Muscle layer of colon (tissue), 2 donors: ENCODE measurements around the gene NDUFA6.
"Not testable (repeated sequence)": the region's sequence is repeated elsewhere in the genome, so short reads cannot be mapped to it uniquely, and the experiment has no call there.

ENCODE experiments used
- H3K27ac ChIP-seq: one replicate; pipeline ENCODE4 v1.7.0; 2013; ENCODE audit warnings: low read depth, mild to moderate bottlenecking, low read length, moderate library complexity
- H3K27me3 ChIP-seq, 2 donors: one replicate each; pipeline ENCODE4 v1.7.0; 2013; ENCODE audit warnings: low read length in 2 of 2, mild to moderate bottlenecking in 2 of 2; ENCODE audit not compliant: insufficient read depth in 2 of 2, control insufficient read depth in 1 of 2
- H3K36me3 ChIP-seq: one replicate; pipeline ENCODE4 v1.7.0; 2013; ENCODE audit warnings: mild to moderate bottlenecking, low read length; ENCODE audit not compliant: insufficient read depth
- H3K4me1 ChIP-seq: one replicate; pipeline ENCODE4 v1.7.0; 2013; ENCODE audit warnings: mild to moderate bottlenecking, low read length; ENCODE audit not compliant: insufficient read depth
- H3K4me3 ChIP-seq, 2 donors: one replicate each; pipeline ENCODE4 v1.7.0; 2013; ENCODE audit warnings: low read length in 2 of 2, low read depth in 1 of 2, mild to moderate bottlenecking in 1 of 2, moderate library complexity in 1 of 2
- H3K9ac ChIP-seq: one replicate; pipeline ENCODE4 v1.7.0; 2013; ENCODE audit warnings: low read length
- H3K9me3 ChIP-seq: one replicate; pipeline ENCODE4 v1.7.0; 2013; ENCODE audit warnings: mild to moderate bottlenecking, low read length
- donor health status: abdominal sarcoma.
- donor health status: Adenocarcinoma of cecum.

Gene NDUFA6

GRCh38 chr22:42130182-42130581 lies 39.6 kb upstream of the NDUFA6 start:
- peaks cover 0 to 11% of the 10 kb centered on the region in 2 donors for H3K27me3 ChIP-seq
- not testable (repeated sequence) for H3K36me3 ChIP-seq, H3K9ac ChIP-seq, H3K4me1 ChIP-seq, H3K27ac ChIP-seq, H3K9me3 ChIP-seq, H3K4me3 ChIP-seq

- H3K4me1 ChIP-seq, H3K36me3 ChIP-seq, H3K9ac ChIP-seq, H3K9me3 ChIP-seq, H3K4me3 ChIP-seq, H3K27me3 ChIP-seq, H3K27ac ChIP-seq: not testable (repeated sequence)
Measured at GRCh38 chr22:42128776-42129694, 38.5 kb upstream of the NDUFA6 start.

- H3K36me3 ChIP-seq, H3K27me3 ChIP-seq, H3K4me1 ChIP-seq, H3K9ac ChIP-seq, H3K4me3 ChIP-seq, H3K9me3 ChIP-seq, H3K27ac ChIP-seq: not testable (repeated sequence)
Measured at GRCh38 chr22:42128007-42128406, 37.4 kb upstream of the NDUFA6 start.

- H3K4me1 ChIP-seq, result no peaks in the 10 kb centered on the region
- H3K27ac ChIP-seq, result no peak overlapping the region
- no peaks in the 10 kb centered on the region for H3K9me3 ChIP-seq
- no peak overlapping the region for H3K9ac ChIP-seq
- no peaks in the 10 kb centered on the region for H3K27me3 ChIP-seq
- no peaks in the 10 kb centered on the region for H3K36me3 ChIP-seq
- no peak overlapping the region for H3K4me3 ChIP-seq
Measured at GRCh38 chr22:42127606-42128005, 37.0 kb upstream of the NDUFA6 start.

- H3K4me3 ChIP-seq, H3K27me3 ChIP-seq, H3K9me3 ChIP-seq, H3K9ac ChIP-seq, H3K36me3 ChIP-seq, H3K4me1 ChIP-seq, H3K27ac ChIP-seq: not testable (repeated sequence)
Measured at GRCh38 chr22:42123529-42123928, 33.0 kb upstream of the NDUFA6 start.

GRCh38 chr22:42120231-42121021 lies 29.9 kb upstream of the NDUFA6 start:
- H3K9me3 ChIP-seq, H3K27ac ChIP-seq, H3K4me3 ChIP-seq, H3K27me3 ChIP-seq, H3K4me1 ChIP-seq, H3K36me3 ChIP-seq, H3K9ac ChIP-seq: not testable (repeated sequence)

- Histone ChIP-seq H3K9ac (no peak overlapping the region), H3K27me3 (no peaks in the 10 kb centered on the region), H3K9me3 (peaks cover 3% of the 10 kb centered on the region), H3K4me3 (no peak overlapping the region), H3K27ac (no peak overlapping the region), H3K36me3 (no peaks in the 10 kb centered on the region), H3K4me1 (no peaks in the 10 kb centered on the region)
Measured at GRCh38 chr22:42116848-42117424, 26.4 kb upstream of the NDUFA6 start.

GRCh38 chr22:42115420-42115830 lies 24.9 kb upstream of the NDUFA6 start:
- not testable (repeated sequence) for H3K9ac ChIP-seq, H3K36me3 ChIP-seq, H3K27ac ChIP-seq, H3K4me1 ChIP-seq, H3K9me3 ChIP-seq, H3K27me3 ChIP-seq, H3K4me3 ChIP-seq

- Histone ChIP-seq H3K9ac (no peak overlapping the region), H3K27ac (no peak overlapping the region), H3K9me3 (peaks cover 3% of the 10 kb centered on the region), H3K27me3 (no peaks in the 10 kb centered on the region), H3K36me3 (no peaks in the 10 kb centered on the region), H3K4me1 (no peaks in the 10 kb centered on the region), H3K4me3 (no peak overlapping the region)
Measured at GRCh38 chr22:42114721-42115120, 24.1 kb upstream of the NDUFA6 start.

- H3K36me3 ChIP-seq, H3K27ac ChIP-seq: not testable (repeated sequence)
Measured at GRCh38 chr22:42112793-42113192, 22.2 kb upstream of the NDUFA6 start.

GRCh38 chr22:42111798-42112197 lies 21.2 kb upstream of the NDUFA6 start:
- Histone ChIP-seq H3K9me3 (peaks cover 3% of the 10 kb centered on the region), H3K27me3 (no peaks in the 10 kb centered on the region), H3K4me3 (no peak overlapping the region)

More at GRCh38 chr22:42112793-42113192, 22.2 kb upstream of the NDUFA6 start:
- not testable (repeated sequence) for H3K9ac ChIP-seq, H3K9me3 ChIP-seq, H3K4me1 ChIP-seq, H3K4me3 ChIP-seq, H3K27me3 ChIP-seq

More at GRCh38 chr22:42111798-42112197, 21.2 kb upstream of the NDUFA6 start:
- Histone ChIP-seq H3K36me3 (no peaks in the 10 kb centered on the region), H3K27ac (no peak overlapping the region), H3K9ac (no peak overlapping the region), H3K4me1 (no peaks in the 10 kb centered on the region)
